Measurements from ENCODE around the gene LYZL4.
A peak's percentile ranks its signal among the peaks of the same experiment; 100 is the strongest.

The LYZL4 gene, protein sequence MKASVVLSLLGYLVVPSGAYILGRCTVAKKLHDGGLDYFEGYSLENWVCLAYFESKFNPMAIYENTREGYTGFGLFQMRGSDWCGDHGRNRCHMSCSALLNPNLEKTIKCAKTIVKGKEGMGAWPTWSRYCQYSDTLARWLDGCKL

DNA sequence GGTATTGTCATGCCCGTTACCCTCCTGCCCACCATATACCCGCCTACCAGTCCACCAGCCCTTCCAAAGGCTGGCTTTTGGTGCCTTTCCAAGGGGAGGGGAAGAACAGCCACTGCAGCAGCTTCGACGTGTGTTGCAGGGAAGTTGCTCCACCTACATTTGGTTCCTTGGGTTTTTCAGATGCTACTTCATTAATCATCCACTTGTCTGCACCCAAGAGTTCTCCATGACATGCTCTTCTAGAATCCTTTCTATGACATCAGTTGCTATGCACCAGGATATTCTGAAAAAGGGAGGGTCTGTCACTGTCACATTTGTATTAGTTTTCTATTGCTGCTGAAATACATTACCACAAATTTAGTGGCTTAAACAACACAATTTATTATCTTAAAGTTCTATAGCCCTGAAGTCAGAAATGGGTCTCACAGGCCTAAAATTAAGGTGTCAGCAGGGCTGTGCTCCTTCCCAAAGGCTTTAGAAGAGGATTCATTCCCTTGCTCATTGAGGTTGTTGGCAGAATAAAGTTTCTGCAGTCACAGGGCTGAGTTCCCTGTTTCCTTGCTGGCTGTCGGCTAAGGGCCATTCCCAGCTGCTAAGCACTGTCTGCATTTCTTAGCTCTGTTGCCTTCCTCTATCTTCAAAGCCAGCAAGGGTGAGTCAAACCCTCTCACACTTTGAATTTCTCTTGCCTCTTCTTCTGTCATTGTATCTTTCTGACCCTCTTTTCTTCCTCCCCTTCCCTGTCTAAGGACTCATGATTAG is at the start of gene LYZL4:
LYZL4 (minus strand) TSS at position 241 of the 762 bp plus-strand sequence. CDS start 3,359 bp downstream, outside the sequence.
- no peak for DNase-seq (ENCODE audit: low spot score)

DNA sequence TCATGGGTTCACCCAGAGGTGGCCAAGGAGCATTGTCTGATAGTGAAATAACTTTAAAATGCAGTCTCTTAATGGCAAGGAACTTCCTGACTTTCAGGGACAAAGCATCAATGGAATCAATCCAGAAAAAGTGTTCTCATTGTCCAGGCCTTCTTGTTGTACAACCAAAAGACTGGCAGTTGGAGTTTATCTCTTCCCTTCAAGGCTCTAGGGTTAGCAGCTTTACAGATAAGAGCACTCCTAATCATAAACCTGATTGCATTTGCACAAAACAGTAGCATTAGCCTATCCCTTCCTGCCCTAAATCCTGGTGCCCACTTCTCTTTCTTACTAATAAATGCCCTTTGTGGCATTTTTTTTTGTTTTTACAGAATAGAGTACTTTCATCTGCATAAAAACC is 48.7 kb upstream of the LYZL4 start:
- no peak for DNase-seq (ENCODE audit: low spot score)

DNA sequence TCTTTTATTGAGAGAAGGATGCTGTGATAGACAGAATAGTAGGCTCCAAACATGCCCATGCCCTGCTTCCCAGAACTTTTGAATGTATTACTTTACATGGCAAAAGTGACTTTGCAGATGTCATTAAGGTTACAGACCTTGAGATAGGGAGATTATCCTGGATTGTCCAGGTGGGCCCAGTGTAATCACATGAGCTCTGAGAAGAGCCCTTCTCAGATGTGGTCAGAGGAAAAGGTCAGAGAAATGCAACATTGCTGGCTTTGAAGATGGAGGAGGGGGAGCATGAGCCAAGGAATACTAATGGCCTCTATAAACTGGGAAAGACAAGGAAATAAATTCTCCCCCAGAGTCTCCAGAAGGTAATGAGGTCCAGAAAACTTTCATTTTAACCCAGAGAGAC is 45.8 kb upstream of the LYZL4 start:
- no peak for DNase-seq (ENCODE audit: low spot score)

DNA sequence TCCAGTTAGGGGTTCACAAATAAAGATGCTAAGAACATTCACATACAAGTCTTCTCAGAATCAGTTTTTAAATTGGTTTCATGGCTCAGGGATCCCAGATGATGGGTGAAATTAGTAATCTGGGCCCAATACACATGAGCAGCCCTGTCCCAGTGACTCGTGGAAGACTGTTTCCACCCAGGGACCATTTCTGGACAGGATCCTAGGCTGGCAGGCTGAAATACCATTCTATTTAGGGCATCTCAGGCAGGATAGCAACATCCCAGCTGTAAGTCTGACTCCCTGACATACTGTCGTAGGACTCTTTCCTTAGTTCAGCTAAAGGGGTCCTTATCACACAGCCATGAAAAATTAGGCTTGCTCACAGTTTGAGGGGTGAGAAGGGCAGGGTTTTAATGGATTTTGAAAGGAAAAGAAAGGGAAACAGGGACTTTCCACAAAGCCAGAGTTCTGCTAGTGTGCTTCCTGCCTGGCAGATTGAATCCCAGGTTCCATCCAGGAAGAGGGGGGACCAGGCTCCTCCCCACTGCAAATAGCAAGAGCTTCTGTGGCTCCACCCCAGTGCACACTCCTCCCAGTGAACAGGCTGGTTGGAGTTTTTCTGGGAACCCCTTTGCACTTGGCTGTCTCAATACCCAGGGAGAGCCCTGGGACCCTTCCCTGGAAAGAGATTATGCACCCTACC is 41.3 kb upstream of the LYZL4 start:
- DNase-seq (ENCODE audit: low spot score): no peak

DNA sequence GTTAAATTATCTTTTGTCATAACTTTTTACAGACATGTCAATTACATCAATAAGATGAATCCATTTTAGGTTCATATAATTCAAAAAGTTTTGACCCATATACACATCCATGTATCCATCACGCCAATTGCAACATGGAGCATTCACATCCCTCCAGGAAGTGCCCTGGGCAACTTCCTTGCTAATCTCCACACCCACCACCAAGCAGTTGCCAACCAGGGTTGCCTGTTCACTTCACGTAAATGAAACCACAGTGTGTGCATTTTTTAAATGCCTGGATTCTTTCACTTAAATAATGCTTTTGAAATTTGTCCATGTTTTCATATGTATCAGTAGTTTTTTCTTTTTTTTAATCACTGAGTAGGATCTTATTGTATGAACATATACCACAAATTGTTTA is 40.7 kb upstream of the LYZL4 start:
- no peak for DNase-seq (ENCODE audit: low spot score)

DNA sequence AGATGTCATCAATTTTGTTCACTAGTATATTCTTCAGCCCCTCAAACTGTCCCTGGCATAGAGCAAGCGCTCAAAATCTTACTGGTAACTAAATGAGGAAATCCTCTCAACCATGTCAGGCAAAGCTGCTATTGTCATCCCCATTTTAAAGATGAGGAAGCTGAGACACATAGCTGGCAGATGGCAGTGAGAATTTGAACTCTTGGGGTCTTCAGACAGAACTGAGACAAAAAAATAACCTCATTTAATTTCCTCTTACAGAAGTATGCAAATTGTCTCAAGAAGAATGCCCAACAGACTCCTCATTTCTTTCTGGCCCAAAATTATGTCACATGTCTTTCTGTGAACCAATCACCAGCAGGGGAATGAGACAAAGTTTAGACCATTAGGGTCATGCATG is 40.2 kb upstream of the LYZL4 start:
- no peak for DNase-seq (ENCODE audit: low spot score)

DNA sequence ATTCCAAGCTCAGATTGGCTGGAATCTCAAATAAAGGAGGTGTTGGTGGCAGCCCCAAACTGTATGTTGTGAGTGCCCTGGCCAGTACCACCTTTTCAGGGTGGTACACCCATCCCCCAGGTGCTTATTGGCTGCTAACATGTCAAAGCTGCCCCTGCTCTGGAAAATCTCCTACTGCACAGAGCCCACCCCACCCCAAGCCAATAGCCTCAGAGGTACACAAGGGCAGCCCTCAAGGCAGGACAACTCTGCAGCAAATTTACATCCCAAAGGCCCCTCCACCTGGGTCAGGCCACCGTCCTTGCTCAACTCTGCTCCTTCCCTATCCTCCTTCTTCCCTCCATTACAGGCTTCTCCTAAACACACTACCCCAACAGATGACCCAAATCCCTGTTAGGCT is 37.1 kb upstream of the LYZL4 start:
- no peak for DNase-seq (ENCODE audit: low spot score)

DNA sequence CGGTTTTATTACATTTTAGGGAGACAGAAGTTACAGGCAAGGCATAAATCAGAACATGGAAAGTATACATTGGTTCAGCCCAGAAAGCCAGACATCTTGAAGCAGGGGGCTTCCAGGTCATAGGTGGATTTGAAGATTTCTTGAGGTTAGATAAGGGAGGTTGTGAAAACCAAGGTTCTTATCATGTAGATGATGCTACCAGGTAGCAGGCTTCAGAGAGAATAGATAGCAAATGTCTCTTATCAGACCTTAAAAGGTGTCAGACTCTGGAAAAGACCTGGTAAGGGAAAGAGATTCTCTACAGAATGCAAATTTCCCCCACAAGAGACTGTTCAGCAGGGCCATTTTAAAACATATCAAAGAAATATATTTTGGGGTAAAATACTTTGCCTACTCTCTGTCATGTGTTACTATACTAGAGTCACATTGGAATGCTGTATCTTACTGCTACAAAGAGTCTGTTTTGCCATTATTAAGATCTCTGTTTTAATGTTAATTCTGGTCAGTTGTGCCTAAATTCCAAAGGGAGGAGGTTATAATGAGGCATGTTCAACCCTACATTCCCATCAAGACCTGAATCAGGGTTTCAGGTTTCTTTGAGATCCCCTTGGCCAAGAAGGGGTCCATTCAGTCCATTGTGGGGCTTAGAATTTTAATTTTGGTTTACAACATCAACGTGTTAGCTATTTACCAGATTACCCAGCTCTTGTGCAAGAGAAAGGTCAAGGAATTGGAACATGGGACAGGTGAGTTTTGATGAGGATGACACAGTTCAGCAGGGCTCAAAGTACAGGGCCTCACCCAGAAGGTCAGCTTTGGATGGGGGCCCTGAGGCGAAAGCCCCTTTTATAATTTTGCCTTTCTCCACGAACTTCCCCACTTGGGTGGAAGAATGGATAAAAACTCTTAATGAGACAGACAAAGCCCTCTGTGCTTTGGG is 36.0 kb upstream of the LYZL4 start:
- DNase-seq (ENCODE audit: low spot score): no peak

DNA sequence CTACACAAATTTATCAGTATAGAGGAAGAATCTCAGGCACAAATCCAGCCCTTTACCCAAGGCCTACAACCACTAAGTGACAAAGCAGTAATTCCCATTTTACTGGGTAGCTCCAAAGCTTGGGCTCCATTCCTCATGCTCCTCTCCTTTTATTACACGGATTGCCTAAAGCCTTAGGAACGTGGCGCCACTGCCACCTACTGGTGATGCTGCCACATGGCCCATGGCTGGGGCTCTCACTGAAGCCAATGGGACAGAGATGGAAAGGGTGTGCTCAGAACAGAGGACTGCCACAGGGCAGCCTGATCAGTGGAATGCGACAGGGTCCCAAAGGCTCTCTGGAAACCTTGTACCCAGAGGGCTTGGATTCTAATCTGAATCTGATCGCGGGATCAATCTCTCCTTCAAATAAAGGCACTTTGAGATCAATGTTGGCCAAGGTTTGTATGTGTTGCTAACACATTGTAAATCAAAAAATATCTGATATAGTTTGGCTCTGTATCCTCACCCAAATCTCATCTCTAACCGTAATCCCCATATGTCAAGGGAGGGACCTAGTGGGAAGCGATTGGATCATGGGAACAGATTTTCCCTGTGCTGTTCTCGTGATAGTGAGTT is 33.5 kb upstream of the LYZL4 start:
- DNase-seq (ENCODE audit: low spot score): peak; percentile 62

DNA sequence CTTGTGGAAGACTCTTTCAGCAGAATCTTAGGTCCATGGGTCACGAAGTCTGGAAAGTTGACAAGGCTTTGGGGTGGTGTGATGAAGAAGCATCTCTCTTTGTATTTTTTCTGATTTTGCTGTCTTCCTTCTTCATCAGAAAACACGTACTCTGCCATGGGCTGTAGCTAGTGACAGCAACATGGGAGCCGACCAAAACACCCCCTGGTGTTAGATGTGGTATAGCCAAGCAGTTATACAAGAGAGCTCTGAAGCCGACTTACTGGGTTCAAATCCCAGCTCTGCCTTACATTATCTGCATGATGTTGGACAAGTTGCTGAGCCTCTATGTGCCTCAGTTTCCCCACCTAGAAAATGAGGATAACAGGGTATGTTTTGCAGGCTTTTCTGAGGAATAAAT is 32.9 kb upstream of the LYZL4 start:
- no peak for DNase-seq (ENCODE audit: low spot score)

DNA sequence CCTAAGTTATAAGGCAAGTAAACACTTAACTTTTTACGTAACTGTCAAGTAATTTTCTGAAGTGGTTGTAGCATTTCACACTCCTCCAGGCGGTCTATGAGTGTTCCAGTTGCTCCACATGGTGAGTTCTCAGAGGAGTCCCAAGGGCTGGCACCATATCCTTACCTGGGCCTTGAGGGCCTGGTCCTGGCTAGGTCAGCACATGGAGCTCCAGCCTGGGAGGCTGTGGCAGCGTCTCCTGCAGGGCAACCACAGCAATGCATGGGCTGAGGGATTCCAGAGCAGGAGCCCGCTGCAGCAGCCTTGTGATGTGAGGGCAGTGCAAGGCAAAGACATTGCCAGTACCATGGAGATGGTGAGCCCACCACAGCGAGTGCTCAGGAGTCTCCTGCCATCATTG is 32.2 kb upstream of the LYZL4 start:
- DNase-seq (ENCODE audit: low spot score): no peak

DNA sequence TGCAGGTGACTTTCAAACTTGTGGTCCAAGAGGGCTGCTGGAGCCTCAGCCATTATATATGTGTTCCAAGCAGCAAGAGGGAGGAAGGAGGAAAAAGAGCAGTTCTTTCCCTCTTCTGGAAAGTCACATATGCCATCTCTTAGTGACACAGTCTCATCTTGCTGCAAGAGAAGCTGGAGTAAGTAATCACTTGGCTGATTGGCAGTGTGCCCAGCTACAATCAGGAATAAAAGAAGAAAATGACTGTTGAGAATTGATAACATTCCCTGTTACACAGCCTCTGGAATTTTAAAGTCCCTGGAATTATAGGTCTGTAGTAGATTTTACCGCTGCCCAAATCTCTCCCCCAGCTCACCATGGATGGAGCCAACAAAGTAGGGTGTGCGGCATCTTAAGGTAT is 31.4 kb upstream of the LYZL4 start:
- DNase-seq (ENCODE audit: low spot score): no peak

DNA sequence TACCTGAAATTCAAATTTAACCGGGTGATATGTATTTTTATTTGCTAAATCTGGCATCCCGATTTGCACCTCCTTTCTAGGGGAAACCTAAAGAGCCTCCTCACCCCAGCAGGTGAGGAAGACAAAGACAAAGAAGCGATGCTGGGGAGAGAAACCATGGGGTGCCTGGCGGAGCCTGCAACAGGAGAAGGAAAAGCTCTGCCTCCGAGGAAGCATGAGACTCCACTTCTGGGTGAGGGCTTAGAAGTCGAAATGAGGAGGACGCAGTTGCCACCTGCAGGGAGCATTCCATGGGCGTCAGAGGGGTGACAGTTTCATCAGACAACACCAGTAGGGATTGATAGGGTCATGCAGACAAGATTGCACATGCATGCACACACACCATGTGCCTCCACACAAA is 30.5 kb upstream of the LYZL4 start:
- DNase-seq (ENCODE audit: low spot score): no peak

DNA sequence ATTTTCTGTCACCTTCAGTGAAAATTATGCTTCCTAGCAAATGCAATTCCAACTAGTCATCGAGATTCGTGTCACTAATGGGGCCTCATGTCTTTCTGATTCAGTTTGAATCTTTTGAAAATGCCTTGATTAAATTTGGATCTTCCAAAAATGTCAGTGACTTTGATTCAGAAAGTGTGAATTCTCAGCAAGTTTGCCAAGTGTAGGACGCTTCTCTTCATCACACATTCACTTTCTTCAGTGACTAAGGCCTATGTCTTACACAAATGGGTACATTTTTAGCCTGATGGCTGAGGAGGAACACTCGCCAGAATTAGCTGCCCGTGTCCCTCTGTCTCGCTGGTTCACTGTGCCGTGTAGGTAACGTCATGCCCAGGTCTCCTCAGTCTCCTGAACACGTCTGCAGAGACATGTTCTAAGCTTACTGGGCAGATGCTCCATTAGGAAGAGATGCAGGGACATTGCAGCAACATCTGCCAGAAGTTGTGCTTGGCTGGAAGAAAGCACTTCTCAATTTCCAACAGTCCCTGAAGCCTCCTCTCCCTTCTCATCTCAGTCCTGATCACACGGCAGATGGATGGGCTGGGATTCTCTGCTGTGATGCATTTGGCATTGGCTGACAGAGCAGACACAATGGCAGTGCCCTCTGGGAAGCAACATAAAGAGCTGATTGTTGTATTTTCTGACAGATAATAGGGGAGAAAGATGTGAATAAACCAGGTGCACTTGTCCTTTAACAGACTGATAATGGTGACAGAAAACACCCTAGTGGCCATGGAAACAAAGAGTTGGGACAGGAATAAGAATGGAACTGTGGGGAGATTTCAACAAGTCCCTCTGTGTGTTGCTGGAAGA is 29.1 kb upstream of the LYZL4 start:
- no peak for DNase-seq (ENCODE audit: low spot score)

DNA sequence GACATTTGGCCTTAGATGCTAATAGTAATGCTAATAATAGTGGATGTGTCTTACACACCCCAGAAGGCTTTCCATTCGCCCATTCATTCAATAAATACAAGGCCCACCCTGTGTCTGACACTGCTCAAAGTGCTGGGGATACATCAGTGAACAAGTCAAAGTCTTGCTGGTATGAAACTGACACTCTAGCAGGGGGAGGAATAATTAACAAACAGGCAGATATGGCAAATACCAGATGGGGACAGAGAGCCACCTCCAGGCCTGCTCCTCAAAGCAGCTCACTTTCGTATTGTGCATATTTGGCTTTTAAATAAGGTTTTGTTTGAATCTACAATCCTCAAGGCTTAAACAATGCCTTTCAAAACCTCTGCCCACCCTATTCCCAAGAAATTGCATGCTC is 28.3 kb upstream of the LYZL4 start:
- DNase-seq (ENCODE audit: low spot score): no peak

DNA sequence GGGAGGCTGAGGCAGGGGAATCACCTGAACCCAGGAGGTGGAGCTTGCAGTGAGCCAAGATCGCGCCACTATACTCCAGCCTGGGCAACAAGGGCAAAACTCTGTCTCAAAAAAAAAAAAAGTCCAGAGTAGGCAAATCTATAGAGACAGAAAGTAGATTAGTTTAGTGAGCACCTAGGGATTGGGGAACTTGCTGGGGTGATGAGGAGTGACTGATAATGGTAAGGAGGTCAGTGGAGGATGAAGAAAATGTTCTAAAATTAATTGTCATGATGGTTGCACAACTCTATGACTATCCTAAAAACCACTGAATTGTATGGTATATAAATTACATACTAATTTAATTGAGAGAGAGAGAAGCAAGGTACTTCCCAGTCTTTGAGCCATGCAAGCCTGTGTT is 27.8 kb upstream of the LYZL4 start:
- DNase-seq (ENCODE audit: low spot score): no peak

DNA sequence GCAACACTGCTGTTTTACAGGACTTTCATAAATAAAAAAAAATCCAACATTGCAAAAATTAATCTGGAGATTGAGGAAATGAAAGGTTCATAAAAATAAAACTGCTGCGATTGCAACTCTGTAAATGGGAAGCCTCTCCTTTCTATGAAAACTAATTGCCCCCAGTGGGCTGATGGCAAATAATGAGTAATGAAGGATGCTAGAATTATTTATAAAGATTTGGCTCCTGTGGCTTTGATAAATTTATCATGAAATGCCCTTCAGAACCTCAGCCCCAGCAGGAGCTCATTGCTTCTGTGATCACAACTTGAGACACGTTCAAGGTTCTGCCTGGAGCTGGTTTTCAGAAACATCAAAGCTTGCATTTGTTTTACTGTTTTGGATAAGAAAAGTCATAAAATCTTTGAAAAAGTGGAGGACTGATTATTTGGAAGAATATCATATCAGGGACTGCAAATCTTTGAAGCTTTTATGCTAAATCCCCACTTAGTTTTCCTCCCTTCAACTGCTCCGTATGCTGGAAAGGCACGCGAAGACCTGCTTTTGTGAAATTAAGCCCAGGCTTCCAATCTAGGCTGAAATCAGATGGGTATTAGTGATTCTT is 24.5 kb upstream of the LYZL4 start:
- no peak for DNase-seq (ENCODE audit: low spot score)

DNA sequence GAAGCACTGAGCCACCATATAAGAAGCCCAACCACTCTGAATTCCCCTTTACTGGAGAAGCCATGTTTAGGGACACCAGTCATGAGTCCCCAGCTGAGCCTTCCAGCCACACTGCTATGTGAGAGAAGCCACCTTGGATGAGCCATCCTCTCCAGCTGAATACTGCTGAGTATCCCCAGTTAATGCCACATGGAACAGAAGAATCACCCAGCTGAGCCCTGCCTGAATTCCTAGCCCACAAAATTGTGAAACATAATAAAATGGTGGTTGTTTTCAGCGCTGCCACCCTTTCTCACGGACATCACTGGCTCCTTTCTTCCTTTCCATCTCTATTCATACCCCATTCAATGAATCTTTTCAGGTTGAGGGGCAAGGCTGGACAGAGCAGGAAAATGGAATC is 22.1 kb upstream of the LYZL4 start:
- no peak for DNase-seq (ENCODE audit: low spot score)

DNA sequence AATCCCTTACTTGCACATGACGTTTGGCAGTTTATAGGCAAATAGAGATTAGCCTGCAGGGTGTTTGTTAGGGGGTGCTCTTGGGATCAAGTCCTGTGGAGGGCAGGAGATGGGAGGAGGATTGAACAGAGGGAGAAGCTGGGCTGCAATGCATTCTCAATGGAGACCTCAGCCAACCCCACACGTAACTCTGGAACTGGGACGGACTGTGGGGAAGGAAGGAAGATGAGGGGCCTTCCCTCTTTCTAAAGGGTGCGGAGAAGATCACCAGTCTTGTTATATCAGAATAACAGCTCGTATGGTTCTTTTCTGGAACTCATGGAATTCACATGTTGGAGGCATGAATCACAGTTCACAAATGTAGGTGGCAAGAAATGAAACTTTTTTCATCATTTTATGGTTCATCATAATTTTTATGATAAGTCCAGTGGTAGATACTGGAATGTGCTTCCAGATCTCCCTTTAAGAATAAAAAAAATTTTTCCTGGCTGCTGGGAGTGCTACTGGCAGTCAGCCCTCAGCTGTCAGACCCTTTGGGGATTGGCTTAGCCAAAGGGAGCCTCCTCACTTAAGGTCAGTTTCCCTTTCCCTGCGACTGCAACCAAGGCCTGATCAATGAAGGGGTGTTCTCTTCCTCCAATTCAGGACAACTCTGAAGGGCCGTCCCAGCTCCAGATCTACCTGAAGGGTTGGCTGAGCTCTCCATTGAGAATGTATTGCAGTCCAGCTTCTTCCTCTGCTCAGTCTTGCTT is 20.5 kb upstream of the LYZL4 start:
- no peak for DNase-seq (ENCODE audit: low spot score)

DNA sequence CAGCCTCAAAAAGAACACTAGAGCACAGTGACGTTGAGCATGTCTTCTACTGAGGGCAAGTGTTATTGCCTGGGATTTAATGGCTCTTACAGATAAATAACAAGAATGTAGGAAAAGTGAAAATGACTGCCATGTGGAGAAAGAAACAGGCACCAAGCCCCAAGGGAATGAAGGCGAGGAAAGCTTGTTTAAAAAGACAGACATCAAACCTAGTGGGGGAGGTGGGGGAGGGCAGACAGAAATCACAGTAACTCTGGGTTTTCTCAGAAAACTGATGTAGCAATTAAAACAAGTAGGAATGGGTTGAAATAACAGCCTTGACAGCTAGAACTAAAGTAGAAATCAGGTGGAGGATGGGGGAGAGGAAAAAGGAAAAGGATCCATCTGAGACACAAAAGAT is 18.4 kb upstream of the LYZL4 start:
- DNase-seq (ENCODE audit: low spot score): no peak
